Measurements from ENCODE around the gene EFNA5. TPM values are rescaled to one million over a fixed set of nuclear protein-coding genes. Genes with fewer than 3 reads are reported as not detected.

Gene EFNA5
- 10 to 100 TPM; 17.4 to 26.5 (median 19.1) TPM for polyA plus RNA-seq (ENCODE audit: insufficient read depth in 1 of 5, insufficient read length in 5 of 5, low replicate concordance in 1 of 5)
- long read RNA-seq, donor 1, full-length matches to known transcripts = 3 of 58 reads
- long read RNA-seq, donor 1, partial matches to known transcripts = 55 of 58 reads
- long read RNA-seq, donor 1, other reads (novel, unspliced or antisense) = 0 of 58 reads
- long read RNA-seq, donor 2, full-length matches to known transcripts = 2 of 2 reads
- long read RNA-seq, donor 2, partial matches to known transcripts = 0 of 2 reads
- long read RNA-seq, donor 2, other reads (novel, unspliced or antisense) = 0 of 2 reads
- long read RNA-seq, donor 3, full-length matches to known transcripts = 7 of 7 reads
- long read RNA-seq, donor 3, partial matches to known transcripts = 0 of 7 reads
- long read RNA-seq, donor 3, other reads (novel, unspliced or antisense) = 0 of 7 reads
- long read RNA-seq, donor 4 = 0 reads
- long read RNA-seq, donor 5, full-length matches to known transcripts = 2 of 12 reads
- long read RNA-seq, donor 5, partial matches to known transcripts = 10 of 12 reads
- long read RNA-seq, donor 5, other reads (novel, unspliced or antisense) = 0 of 12 reads
- long read RNA-seq, donor 6, full-length matches to known transcripts = 2 of 2 reads
- long read RNA-seq, donor 6, partial matches to known transcripts = 0 of 2 reads
- long read RNA-seq, donor 6, other reads (novel, unspliced or antisense) = 0 of 2 reads
- long read RNA-seq, donor 7 = 0 reads
- long read RNA-seq, donor 8, full-length matches to known transcripts = 1 of 1 reads
- long read RNA-seq, donor 8, partial matches to known transcripts = 0 of 1 reads
- long read RNA-seq, donor 8, other reads (novel, unspliced or antisense) = 0 of 1 reads

DNA sequence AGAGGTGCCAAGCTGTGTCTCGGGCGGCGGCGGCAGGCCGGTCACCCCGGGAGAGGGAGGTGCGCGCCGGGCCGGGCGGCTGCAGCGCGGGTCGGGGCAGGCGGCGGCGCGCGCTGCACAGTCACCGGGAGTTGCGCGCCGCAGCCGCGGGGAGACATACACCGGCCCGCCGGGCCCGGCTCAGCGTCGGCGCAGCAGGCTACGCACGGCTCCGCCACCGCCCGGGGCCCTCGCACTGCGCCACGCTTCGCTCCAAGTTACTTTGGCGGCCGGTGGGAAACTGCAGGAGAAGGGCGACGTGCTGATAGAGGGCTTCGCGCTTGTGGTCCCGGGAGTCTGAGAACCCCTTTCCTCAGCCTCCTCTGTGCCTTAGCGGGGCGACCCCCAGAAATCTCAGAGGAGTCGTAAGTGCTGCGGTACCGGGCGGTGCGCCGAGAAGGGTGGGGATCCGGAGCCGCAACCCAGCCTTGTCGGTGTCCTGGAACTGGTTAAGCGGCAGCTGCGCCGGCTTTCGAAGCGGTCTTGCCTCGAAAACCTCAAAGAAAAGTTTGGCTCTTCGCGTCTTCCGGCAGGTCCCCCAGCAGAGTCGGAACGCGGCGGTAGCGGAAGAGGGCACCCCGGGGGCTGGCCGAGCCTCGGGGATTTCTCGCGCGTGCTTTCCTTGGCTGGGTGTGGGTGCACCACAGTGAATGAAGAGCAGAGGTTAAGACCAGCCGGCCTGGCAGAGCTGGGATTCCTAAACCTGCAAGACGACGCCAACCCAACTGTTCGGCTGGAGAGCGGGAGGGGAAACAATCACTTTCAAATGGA is at the start of gene EFNA5:
Gene EFNA5 (minus strand): TSS at position 6 of the 810 bp plus-strand sequence.
- DNase-seq = peak; percentile 42 to 56

DNA sequence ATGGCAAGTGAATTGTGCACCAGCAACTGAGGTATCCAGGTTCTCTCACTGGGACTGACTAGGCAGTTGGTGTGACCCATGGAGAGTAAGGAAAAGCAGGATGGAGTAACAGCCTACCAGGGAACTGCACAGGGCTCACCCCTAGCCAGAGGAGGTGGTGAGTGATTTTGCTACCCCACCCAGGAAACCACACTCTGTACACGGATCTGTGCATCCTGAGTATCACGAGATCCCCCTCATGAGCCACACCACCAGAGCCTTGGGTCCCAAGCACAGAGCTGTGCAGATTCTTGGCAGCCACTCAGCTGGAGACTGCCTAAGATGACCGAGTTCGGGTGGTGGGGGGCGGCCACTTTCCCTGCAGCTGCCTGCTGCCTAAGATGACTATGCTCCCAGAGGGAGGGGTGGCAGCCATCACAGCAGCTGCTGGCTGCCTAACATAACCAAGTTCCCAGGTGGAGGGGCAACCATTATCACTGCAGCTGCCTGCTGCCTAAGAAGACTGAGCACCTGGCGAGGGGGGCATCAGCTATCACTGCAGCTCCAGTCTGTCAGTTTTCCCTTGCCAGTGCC is 48.4 kb upstream of the EFNA5 start:
- DNase-seq = no peak

DNA sequence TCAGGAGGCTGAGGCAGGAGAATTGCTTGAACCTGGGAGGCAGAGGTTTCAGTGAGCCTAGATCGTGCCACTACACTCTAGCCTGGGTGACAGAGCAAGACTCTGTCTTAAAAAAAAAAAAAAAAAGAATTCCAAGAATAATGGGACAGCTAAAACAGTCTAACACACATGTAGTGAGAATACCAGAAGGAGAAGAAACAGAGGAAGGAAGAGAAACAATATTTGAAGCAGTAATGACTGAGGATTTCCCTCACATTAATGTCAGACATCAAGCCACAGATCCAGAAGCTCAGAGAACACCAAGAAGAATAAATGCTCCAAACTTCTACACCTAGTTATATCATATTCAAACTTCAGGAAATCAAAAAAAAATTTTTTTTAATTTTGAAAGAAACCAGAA is 47.1 kb upstream of the EFNA5 start:
- DNase-seq = no peak

DNA sequence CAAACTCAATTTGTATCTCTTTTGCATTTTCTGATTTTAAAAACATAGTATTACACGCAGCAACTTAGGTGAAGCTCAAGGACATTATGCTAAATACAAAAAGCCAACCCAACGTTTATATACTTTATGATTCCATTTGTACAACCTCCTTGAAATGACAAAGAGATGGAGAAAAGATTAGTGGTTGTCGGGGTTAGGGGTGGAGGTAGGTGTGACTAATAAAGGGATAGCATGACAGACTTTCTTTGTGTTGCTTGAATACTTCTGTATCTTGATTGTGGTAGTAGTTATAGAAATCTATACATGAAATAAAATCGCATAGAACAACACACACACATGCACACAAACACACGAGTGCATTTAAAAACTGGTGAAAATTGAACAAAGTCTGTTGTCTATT is 42.5 kb upstream of the EFNA5 start:
- DNase-seq = no peak

DNA sequence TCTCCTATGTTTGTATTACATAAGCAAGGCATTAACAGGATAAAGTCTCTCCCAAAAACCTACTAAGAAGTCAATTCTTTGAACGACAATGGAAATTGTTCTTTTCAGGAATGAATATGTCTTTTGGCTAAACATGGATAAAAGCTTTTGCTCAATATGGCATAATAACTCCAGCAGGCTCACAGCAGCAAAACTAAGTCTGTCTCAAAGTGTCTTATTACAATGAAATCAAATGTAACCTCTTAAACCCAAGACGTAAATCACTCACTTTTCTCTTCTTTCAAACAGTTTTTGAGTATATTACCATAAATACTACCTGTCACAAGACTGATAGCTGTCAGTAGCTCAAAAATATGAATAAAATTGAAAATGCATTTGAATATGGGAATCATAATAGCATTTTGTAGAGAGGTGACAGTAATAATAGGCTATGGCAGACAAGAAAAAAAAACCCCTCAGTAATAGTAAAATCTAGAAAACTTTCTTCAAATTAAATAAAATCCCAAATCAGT is 41.7 kb upstream of the EFNA5 start:
- DNase-seq = no peak

DNA sequence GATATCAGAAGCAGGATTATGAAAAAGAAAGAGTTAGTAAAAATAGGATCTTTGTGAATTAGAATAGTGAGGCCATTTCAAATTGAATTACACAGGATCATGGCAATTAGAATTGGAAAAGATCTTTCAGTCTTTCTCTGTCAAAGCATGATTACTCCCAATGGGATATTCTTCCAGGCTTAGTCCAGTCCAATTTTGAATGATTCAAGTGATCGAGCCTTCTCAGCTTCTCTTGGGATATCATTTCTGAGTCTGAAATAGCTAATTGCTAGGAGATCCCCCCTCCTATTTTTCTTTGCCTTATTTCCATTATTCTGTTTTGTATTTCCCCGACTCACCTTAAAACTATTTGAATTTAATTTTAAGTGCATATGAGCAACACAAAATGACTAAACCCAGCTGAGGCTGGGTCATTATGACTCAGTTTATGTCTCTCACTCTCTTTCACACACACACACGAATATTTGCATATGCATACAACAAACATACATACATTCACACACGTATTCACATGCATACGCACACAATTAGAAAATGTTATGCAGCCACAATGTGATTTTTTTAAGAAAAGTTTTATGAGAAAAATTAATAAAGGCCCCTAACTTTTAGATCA is 34.8 kb upstream of the EFNA5 start:
- DNase-seq = no peak

DNA sequence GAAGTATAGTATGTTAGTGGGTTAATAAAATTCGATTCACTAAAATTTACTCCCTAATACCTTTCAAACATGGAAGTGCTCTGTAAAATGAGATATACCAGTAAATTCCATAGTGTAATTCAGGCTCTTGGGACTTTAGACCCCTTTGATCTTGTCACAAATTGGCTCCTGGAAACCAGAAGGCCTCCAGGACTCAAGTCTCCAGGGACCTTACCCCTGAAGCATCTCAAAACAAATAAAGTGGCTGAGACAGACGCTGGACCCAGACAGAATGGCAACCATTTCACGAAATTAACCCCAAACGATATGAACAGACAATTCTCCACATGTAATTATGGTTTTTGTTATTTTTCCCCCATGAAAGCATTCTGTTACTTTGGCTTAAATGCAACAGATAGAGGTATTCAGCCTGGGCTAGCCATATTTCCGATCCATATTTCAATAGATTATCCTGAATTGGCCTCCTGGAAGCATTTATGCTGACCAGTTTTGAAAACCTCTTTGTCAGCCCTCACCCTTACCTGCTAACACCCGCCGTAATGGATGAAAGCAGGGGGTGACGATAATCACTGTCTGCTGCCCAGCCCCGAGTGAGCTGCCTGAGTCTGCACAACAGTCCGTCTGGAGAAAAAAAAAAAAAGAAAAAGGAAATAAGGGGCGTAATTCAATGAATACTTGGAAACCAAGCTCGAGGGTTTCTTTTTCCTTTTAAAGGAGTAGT is 34.1 kb upstream of the EFNA5 start:
- no peak for DNase-seq

DNA sequence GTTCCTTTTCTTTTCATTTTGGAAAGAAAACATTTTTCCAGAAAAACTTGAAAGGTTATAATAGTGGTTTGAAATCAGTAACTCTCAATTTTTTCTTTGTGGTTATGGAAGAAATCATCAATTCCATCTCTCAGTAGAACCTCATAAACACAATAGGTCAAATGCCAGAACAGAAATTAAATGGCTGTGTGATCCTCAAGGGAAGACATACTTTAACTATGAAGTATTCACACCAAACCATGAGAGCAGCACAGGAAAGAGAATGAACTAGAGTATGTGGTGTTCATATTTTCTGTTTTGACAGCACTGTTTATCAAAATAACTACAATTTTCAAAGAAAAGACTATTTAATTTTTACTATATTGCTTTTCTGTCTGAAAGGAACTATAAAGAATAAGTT is 29.7 kb upstream of the EFNA5 start:
- no peak for DNase-seq

DNA sequence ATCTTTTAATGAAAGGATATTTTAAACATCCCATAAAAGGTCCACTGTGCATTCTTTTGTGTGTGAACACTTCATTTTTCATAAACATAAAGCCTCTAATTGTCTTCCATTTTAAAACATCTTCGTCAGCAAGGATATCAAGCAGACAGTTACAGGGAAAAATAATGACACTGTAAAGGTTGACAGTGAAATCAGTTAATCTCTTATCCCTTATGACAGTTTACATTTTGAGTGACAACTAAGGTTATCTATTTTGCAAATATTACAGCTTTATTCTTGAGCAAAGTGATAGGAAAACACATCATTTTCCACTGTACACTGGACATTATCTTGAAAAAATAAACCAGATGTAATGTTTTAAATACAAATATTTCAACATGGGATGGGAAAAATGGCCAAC is 28.7 kb upstream of the EFNA5 start:
- no peak for DNase-seq

DNA sequence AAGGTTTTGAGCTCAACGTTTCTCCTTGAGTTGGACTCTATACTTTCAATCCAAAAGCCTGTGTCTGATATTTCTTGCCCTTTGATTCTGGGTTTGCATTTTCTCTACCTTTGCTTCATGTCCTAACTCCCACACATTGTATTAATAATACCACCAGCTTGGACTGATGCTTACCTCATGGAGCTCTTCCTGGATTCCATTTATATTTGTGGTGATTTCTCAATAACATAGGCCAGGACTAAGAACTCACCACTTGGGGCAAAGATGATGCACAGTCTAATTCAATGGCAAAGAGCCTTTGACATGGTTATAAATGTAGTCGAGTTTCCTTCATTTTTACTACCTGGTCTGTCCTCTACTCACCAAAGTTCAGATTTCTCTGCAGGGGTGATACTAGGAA is 27.5 kb upstream of the EFNA5 start:
- DNase-seq = no peak

DNA sequence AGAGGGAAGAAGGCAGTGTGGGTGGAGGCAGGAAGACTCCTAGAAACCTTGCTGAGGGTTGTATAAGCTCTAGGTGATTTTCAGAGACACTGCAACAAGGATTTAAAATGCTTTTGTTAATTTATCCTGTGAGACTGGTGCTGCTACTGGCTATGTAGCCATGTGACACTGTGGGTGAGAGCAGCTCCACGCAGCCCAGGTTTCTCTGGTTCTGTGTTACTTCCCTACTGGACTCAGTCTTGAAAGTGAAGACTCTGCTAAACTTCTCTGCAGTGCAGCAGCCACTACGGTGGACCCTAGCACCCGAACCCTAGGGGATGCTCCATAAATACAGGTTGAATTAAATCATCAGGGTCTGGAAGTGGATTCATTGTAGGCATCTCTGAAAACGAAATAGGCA is 25.8 kb upstream of the EFNA5 start:
- no peak for DNase-seq

DNA sequence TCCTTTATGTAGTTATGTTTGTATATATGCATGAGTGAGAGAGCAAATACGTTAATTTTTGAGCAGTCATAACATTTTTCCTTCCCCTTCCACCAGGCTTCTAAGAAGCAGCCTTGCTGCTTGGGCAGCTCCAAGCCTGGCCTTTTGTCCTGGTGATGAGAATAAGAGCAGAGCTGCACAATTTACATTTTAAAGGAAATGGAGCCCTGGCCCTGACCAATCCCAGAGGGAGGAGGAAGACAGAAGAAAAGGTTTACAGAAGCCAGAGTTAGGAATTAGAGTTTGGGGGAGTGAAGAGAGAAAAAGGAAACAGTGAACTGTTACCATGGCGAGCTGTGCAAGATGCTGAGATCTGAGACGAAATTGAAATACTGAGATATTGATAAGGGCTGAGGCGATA is 25.3 kb upstream of the EFNA5 start:
- DNase-seq = no peak

DNA sequence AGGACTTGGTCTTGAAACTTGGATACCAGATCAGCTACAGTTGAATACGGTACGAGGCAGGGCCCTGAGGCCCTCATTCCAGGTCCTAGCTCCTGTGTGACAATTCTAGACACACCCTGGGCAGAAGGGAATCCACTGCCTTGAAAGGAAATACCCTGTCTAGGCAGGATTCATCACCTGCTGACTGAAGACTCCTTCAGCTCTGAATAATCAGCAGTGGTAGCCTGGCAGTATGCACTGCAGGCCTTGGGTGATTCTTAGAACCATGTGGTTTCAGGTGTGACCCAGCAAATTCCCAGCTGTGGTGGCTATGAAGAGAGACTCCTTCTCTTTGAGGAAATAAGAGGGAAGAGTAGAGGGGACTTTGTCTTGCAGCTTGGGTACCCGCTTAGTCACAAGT is 17.2 kb upstream of the EFNA5 start:
- DNase-seq = no peak

DNA sequence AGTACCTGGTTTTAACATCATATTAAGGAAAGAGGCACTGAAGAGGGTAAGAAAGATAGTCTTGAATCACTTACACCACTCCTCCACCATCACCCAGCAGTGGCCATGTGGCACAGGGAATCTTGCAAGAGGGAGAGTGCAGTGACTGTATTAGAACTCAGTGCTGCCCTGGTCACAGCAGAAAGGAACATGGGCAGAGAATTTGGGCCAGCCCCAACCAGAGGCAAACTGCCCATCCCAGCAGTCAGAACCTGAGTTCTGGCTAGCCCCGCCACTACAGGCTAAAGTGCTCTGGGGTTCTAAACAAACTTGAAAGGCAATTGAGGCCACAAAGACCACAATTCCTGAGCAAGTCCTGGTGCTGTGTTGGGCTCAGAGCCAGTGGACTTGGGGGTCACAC is 16.7 kb upstream of the EFNA5 start:
- no peak for DNase-seq

DNA sequence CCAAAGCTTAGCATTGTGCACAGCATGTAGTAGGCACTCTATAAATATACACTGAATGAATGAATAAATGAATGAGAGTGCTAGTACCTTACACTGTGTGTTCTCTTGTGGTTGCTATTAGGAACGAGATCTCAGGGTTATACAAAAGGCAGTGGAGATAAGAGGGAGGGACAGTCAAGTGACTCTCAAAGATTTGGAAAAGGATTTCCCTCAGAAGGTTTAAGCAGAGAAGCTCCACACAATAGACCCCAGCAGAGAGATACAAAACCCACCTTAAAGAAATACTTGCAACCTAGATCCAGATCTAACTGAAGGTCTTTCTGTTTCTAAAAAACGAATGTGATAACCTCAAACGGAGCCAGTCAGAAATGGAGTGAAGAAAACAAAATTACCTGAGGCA is 11.8 kb upstream of the EFNA5 start:
- DNase-seq = no peak

DNA sequence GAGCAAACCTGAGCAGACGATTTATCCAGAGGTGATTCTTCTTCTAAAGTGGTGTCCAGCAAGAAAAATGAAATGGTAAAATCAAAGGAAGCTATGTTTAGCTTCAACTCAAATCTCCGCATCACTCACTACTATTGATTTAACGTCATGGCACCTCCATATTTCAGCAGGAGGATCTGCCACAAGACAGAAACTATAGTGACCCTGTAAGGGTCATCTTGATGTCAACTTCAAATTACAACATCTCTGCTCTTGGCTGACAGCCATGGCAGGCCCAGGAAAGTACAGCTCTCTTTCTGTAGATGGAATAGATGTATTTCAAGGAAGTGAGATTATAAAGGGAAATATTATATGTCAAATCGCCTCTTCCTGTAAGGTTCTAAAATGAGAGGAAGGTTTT is 10.1 kb upstream of the EFNA5 start:
- no peak for DNase-seq

DNA sequence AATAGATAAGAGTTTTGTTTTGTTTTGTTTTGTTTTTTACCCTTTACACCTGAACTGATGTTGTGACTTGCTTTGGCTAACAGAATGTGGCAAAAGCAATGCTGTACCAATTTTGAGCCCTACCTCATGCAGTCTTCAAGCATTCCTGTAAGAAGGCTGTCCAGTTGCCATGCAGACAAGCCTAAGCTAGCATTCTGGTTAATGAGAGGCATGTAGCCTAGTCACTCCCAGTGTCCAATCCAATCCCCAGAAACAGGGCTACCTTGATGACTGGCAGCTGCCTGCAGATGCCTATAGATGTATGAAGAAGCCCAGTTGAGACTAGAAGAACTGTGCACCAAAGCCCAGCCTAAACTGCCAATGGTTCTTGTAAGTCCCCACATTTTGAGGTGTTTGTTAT is 9.4 kb upstream of the EFNA5 start:
- no peak for DNase-seq

DNA sequence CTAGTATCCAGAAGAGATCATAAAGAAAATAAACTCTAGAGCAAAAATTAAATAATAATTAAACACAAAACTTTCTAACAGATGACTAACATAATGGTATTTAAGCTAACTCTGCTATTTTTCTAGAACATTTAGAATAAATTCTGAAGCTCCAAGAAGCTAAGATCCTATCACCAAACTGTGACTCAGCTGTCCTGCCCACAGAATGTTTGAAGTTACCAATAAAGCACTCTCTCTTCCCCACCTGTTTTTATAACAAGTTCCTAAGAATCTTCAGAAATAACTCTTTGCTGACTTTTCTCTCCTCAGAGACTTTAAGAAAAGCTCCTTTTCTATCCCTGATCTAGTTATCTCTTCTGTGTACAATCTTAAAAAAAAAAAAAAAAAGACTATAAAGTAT is 6.0 kb upstream of the EFNA5 start:
- no peak for DNase-seq

DNA sequence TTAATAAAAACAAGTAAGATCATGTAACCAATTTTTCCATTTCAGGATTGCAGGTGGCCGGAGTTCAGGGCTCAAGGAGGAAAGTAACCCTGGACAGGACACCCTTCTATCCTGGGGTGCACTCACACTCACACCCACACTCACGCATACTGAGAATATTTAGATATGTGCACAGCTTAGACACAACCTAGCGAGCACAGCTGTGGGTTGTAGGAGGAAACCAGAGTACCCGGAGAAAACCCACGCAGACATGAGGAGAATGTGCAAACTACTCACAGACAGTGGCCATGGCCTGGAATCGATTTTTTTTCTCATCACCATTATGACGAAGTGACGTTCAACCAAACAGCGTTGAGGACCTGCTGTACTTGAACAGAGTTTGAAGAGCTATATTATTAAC is 4.5 kb upstream of the EFNA5 start:
- no peak for DNase-seq

DNA sequence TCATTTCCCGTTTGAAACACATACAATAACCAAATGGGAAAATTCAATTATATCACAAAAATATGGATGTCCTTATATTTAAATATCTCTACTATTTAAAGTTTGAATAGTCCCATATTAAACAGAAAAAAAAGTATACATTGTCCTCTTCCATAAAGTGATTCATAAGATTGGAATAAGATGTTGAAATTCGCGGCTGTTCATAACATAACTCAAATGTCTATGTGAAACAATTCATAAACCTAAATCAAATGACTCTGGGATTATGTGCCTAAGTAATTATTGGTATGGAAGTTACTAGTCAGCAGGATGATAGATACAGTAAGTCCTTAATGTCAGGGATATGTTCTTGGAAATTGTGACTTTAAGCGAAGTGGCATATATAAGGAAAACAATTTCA is 3.9 kb upstream of the EFNA5 start:
- no peak for DNase-seq

All from right lung (tissue), 10 donors.